K562 (cell line): ENCODE results near the gene BCKDHB. TPM values are rescaled to one million over a fixed set of nuclear protein-coding genes. Genes with fewer than 3 reads are reported as not detected.

ENCODE experiments used
- ATAC-seq: fragments of 200-7000 bp; cut with Tn5 transposase; 3 replicates; pipeline ENCODE4 v1.9.1; 2020; ENCODE audit warnings: moderate library complexity
- BruUV-seq: library from RNA; stranded (reverse); fragments of 400-500 nt; replicated peaks from 2 replicates; lab custom pipeline; 2021; lab: Mats Ljungman, UMichigan
- CTCF ChIA-PET: fragments of 300-600 bp; formaldehyde crosslinking; extraction: SDS; loops from one replicate; lab custom pipeline; 2021; ENCODE audit warnings: low intra/inter-chr PET ratio; lab: Yijun Ruan, JAX
- POLR2A ChIA-PET: fragments of 300-600, 350-650 bp; sonication (Branson Sonifier 250); formaldehyde crosslinking; extraction: SDS; loops from one replicate; lab custom pipeline; 2021; ENCODE audit warnings: antibody characterized with exemption, inconsistent platforms; lab: Yijun Ruan, JAX
- DNase-seq, 4 experiments: peaks; one replicate each; pipeline versions ENCODE4 v3.0.0 to v3.0.0-alpha.2; 2011 to 2018; ENCODE audit warnings: low spot score in 3 of 4, mixed read lengths in 3 of 4; ENCODE audit errors: extremely low read depth in 1 of 4
- FAIRE-seq: peaks from 2 replicates; lab custom pipeline; 2011; peaks lifted over from hg19 to GRCh38; lab: Jason Lieb, UNC
- H2AFZ ChIP-seq: 2 replicates; pipeline ENCODE4 v1.6.0; 2011; ENCODE audit warnings: low read depth, low read length, control low read depth, inconsistent platforms
- H3K27ac ChIP-seq: fragments of 200-600 bp; 3 replicates; pipeline ENCODE4 v1.8.0; 2011; ENCODE audit warnings: low read depth, mild to moderate bottlenecking, control low read depth, inconsistent platforms, low read length, moderate library complexity, mixed read lengths; ENCODE audit errors: extremely low read depth
- H3K27me3 ChIP-seq, 2 experiments: fragments of 300-600 bp in 1 of 2; 2 replicates in 1 of 2; 3 replicates in 1 of 2; pipeline versions ENCODE4 v1.6.0 to v1.8.0; 2011; ENCODE audit warnings: inconsistent platforms in 2 of 2, low read length in 2 of 2, mild to moderate bottlenecking in 1 of 2, mixed read lengths in 1 of 2, moderate library complexity in 1 of 2; ENCODE audit not compliant: control insufficient read depth in 2 of 2, insufficient read depth in 2 of 2
- H3K36me3 ChIP-seq: fragments of 300-600 bp; 3 replicates; pipeline ENCODE4 v1.8.0; 2011; ENCODE audit warnings: mild to moderate bottlenecking, low read length, inconsistent platforms; ENCODE audit not compliant: control insufficient read depth, insufficient read depth
- H3K4me1 ChIP-seq, 2 experiments: fragments of 200-600 bp in 1 of 2; replicated peaks in 1 of 2; 2 replicates in 1 of 2; 3 replicates in 1 of 2; pipeline versions ENCODE4 v1.5.1 to v1.8.0; 2011; ENCODE audit warnings: inconsistent platforms in 2 of 2, low read length in 2 of 2, mild to moderate bottlenecking in 1 of 2, mixed read lengths in 1 of 2, moderate library complexity in 1 of 2; ENCODE audit not compliant: control insufficient read depth in 2 of 2, insufficient read depth in 2 of 2
- H3K4me2 ChIP-seq: 2 replicates; pipeline ENCODE4 v1.6.1; 2011; ENCODE audit warnings: low read length, control low read depth, inconsistent platforms, mixed read lengths; ENCODE audit not compliant: insufficient read depth
- H3K4me3 ChIP-seq: fragments of 200-600 bp; sonication (generic), shearing (Covaris generic); 2 replicates; pipeline ENCODE4 v1.5.1; 2016; ENCODE audit warnings: control low read depth, inconsistent platforms
- H3K79me2 ChIP-seq: fragments of 200-600 bp; 3 replicates; pipeline ENCODE4 v1.8.0; 2011; ENCODE audit warnings: low read length, inconsistent platforms; ENCODE audit not compliant: control insufficient read depth, insufficient read depth
- H3K9ac ChIP-seq, 2 experiments: 2 replicates each; pipeline versions ENCODE4 v1.6.0 to v1.6.1; 2011; ENCODE audit warnings: low read depth in 2 of 2, low read length in 2 of 2, control low read depth in 1 of 2, inconsistent platforms in 1 of 2, mild to moderate bottlenecking in 1 of 2, mixed read lengths in 1 of 2; ENCODE audit not compliant: insufficient read depth in 1 of 2
- H3K9me1 ChIP-seq: one replicate; pipeline ENCODE4 v1.6.0; 2011; ENCODE audit warnings: inconsistent platforms, mild to moderate bottlenecking, low read length, moderate library complexity; ENCODE audit not compliant: control insufficient read depth, insufficient read depth
- H3K9me3 ChIP-seq: replicated peaks from 2 replicates; pipeline ENCODE4 v1.5.1; 2011; ENCODE audit warnings: low read depth, low read length, inconsistent platforms; ENCODE audit not compliant: control insufficient read depth, insufficient read depth
- H4K20me1 ChIP-seq: replicated peaks from 2 replicates; pipeline ENCODE4 v1.6.1; 2011; ENCODE audit warnings: low read length, inconsistent platforms, mixed read lengths; ENCODE audit not compliant: control insufficient read depth, insufficient read depth
- ARID3A ChIP-seq: IDR thresholded peaks from 2 replicates; pipeline ENCODE4 v1.6.1; 2012; ENCODE audit warnings: low read depth, low read length, improper control_type of control experiment, borderline replicate concordance
- ATF2 ChIP-seq: sonication (generic); formaldehyde crosslinking; IDR thresholded peaks from 2 replicates; pipeline ENCODE4 v1.8.1; 2022; ENCODE audit warnings: missing genetic modification reagents
- CHCHD3 ChIP-seq: fragments of 250-450 bp; sonication (Bioruptor Pico); IDR thresholded peaks from 2 replicates; pipeline ENCODE4 v2.1.2; 2022; ENCODE audit warnings: mild to moderate bottlenecking
- CREB3 ChIP-seq: fragments of 450-650 bp; conservative IDR thresholded peaks from 2 replicates; pipeline ENCODE4 v1.6.1; 2016; ENCODE audit warnings: missing genetic modification characterization, low read depth, mild to moderate bottlenecking, missing compliant biosample characterization, moderate library complexity
- DIDO1 ChIP-seq: fragments of 450-650 bp; IDR thresholded peaks from 2 replicates; pipeline ENCODE4 v1.6.1; 2016; ENCODE audit warnings: low read depth, missing biosample characterization, missing genetic modification characterization
- DNMT1 ChIP-seq: fragments of 450-650 bp; IDR thresholded peaks from 2 replicates; pipeline ENCODE4 v1.6.1; 2016; ENCODE audit warnings: antibody characterized with exemption, mild to moderate bottlenecking
- E2F1 ChIP-seq: sonication (generic); formaldehyde crosslinking; IDR thresholded peaks from 2 replicates; pipeline ENCODE4 v1.8.1; 2023; ENCODE audit warnings: mild to moderate bottlenecking, missing genetic modification reagents, moderate library complexity
- FOXA1 ChIP-seq: fragments of 450-650 bp; IDR thresholded peaks from 2 replicates; pipeline ENCODE4 v1.6.1; 2016; ENCODE audit warnings: mild to moderate bottlenecking, borderline replicate concordance
- NCOR1 ChIP-seq: fragments of 450-650 bp; IDR thresholded peaks from 2 replicates; pipeline ENCODE4 v1.6.1; 2016; ENCODE audit warnings: mild to moderate bottlenecking, moderate library complexity
- SMARCB1 ChIP-seq: IDR thresholded peaks from 2 replicates; pipeline ENCODE4 v1.6.1; 2011; ENCODE audit warnings: improper control_type of control experiment, low read depth; ENCODE audit not compliant: insufficient read length
- TBL1XR1 ChIP-seq, 2 experiments: IDR thresholded peaks; 2 replicates each; pipeline ENCODE4 v1.6.1; 2012; ENCODE audit warnings: improper control_type of control experiment in 2 of 2, low read length in 2 of 2, mild to moderate bottlenecking in 1 of 2
- TFAP4 ChIP-seq: sonication (generic); formaldehyde crosslinking; IDR thresholded peaks from 2 replicates; pipeline ENCODE4 v1.8.0; 2022; ENCODE audit warnings: missing genetic modification reagents, mild to moderate bottlenecking, moderate library complexity, borderline replicate concordance
- USF1 ChIP-seq: sonication (generic); formaldehyde crosslinking; IDR thresholded peaks from 2 replicates; pipeline ENCODE4 v1.9.0; 2022; ENCODE audit warnings: mild to moderate bottlenecking, missing genetic modification reagents
- ZNF263 ChIP-seq: sonication (generic); formaldehyde crosslinking; IDR thresholded peaks from 2 replicates; pipeline ENCODE4 v1.8.0; 2022; ENCODE audit warnings: mild to moderate bottlenecking, missing genetic modification reagents, borderline replicate concordance
- ZNF282 ChIP-seq: sonication (generic); formaldehyde crosslinking; IDR thresholded peaks from 2 replicates; pipeline ENCODE4 v1.8.1; 2023; ENCODE audit warnings: missing genetic modification reagents
- WGBS: fragments of 100-300 bp; shearing (Covaris generic); methylation state at CpG from one replicate; pipeline ENCODE4 v1.1.6; 2016; ENCODE audit warnings: low coverage, mixed read lengths; ENCODE audit not compliant: insufficient coverage; ENCODE audit errors: missing lambda C conversion rate; 5-methylcytosine and 5-hydroxymethylcytosine counted together
- in situ Hi-C: fragments of 300-500 bp; cut with MboI; formaldehyde crosslinking; loops from 4 replicates; pipeline ENCODE4 v1.15.0; 2018; ENCODE audit warnings: inconsistent platforms, mixed read lengths
- intact Hi-C: fragments of 100-400 bp; cut with micrococcal nuclease; formaldehyde crosslinking; loops from 2 replicates; pipeline ENCODE4 v1.14.2; 2022
- polyA plus RNA-seq, 8 experiments: library from polyadenylated mRNA; depleted of rRNA in 4 of 8; stranded (reverse) in 5 of 8; unstranded in 3 of 8; fragments of >200 nt; fragmentation: Nextera tagmentation in 2 of 8; fragmentation: Illumina TruSeq in 1 of 8; extraction: Ambion mirVana in 2 of 8; extraction: Trizol in 1 of 8; gene quantifications; 2 replicates each; pipeline versions ENCODE4 v1.2.1 to v1.2.3, GENCODE V29; 2011 to 2014; ENCODE audit warnings: inconsistent platforms in 1 of 8, missing spikeins in 1 of 8
- total RNA-seq, 7 experiments: library from RNA; depleted of rRNA in 6 of 7; stranded (reverse); fragments of >200 nt in 6 of 7; fragmentation: Illumina TruSeq in 2 of 7; extraction: Trizol in 2 of 7; gene quantifications; 2 replicates each; pipeline versions ENCODE4 v1.2.1 to v1.2.3, GENCODE V29; 2011 to 2021; ENCODE audit warnings: low replicate concordance in 1 of 7

BCKDHB gene
- total and polyA plus RNA-seq, 9 of the 15 experiments (the other 6 are each of a cell fraction or from before 2014, with no cell fraction given) = 4.1 to 23.7 (median 7.5) TPM

- no peak for FAIRE-seq
- ChIA-PET POLR2A (no interaction called here), CTCF (no interaction called here)
- no peak for DNase-seq
- 64% methylated on average over 1 of the region's 1 CpG for WGBS
- H3K9me1 ChIP-seq = no peaks in the 10 kb centered on the region
- H3K4me1 ChIP-seq = peaks cover 0 to 21% of the 10 kb centered on the region in 2 experiments; a peak in 2 of 5 replicates
- intact Hi-C loops = no loop called here
- H3K4me3 ChIP-seq = no peak overlapping the region
- no peak overlapping the region for H3K27ac ChIP-seq
- BruUV-seq = no TSS peak
- H3K79me2 ChIP-seq = no peaks in the 10 kb centered on the region
- ATAC-seq = no peak
- H3K9ac ChIP-seq = no peak overlapping the region
- no peaks in the 10 kb centered on the region for H3K27me3 ChIP-seq
- TF ChIP-seq TFAP4 (CRISPR knock-in tag) (no peak), DIDO1 (no peak), NCOR1 (no peak), USF1 (no peak), ZNF282 (CRISPR knock-in tag) (no peak), ZNF263 (CRISPR knock-in tag) (no peak), CHCHD3 (CRISPR knock-in tag) (no peak), TBL1XR1 (IDR thresholded peaks at IDR 0.05; ENCODE audit: low read length in 2 of 2) (no peak), FOXA1 (no peak), SMARCB1 (no peak), E2F1 (CRISPR knock-in tag) (no peak), CREB3 (tag) (no peak), ARID3A (no peak), DNMT1 (no peak), ATF2 (CRISPR knock-in tag) (no peak)
- no peaks in the 10 kb centered on the region for H4K20me1 ChIP-seq
- no peak overlapping the region for H3K4me2 ChIP-seq
- no peaks in the 10 kb centered on the region; the same call in 2 of the 3 replicates for H3K36me3 ChIP-seq
- in situ Hi-C loops = no loop called here
- no peaks in the 10 kb centered on the region for H3K9me3 ChIP-seq
- H2AFZ ChIP-seq = no peak overlapping the region
Measured at GRCh38 chr6:80251321-80251720, 144.8 kb downstream of the BCKDHB start.
